ENCODE results near the gene SOWAHA.

The SOWAHA gene

GRCh38 chr5:132771503-132771998 lies 41.6 kb upstream of the SOWAHA start:
- Histone ChIP-seq H3K4me2 (peak overlapping the region; percentile 53; the same call in 1 of the 2 replicates), H3K9me3 (no peaks in the 10 kb centered on the region), H3K36me3 (no peaks in the 10 kb centered on the region), H3K27ac (no peak overlapping the region), H3K27me3 (peaks cover 22% of the 10 kb centered on the region), H3K9ac (no peak overlapping the region), H3K4me3 (no peak overlapping the region), H3K4me1 (peaks cover 29% of the 10 kb centered on the region), H4K20me1 (0 out of 2 replicates have a peak, but pooled peaks cover 35% of the 10 kb centered on the region)
- TF ChIP-seq Cebpa-rat (IDR thresholded peaks at IDR 0.05), result no peak

GRCh38 chr5:132772291-132773070 lies 40.6 kb upstream of the SOWAHA start:
- Histone ChIP-seq H3K4me1 (peaks cover 25% of the 10 kb centered on the region), H3K4me3 (no peak overlapping the region), H3K4me2 (no peak overlapping the region), H3K9ac (no peak overlapping the region), H3K9me3 (no peaks in the 10 kb centered on the region), H3K36me3 (no peaks in the 10 kb centered on the region), H3K27me3 (peaks cover 29% of the 10 kb centered on the region), H3K27ac (no peak overlapping the region), H4K20me1 (0 out of 2 replicates have a peak, but pooled peaks cover 29% of the 10 kb centered on the region)
- no peak for TF ChIP-seq Cebpa-rat (IDR thresholded peaks at IDR 0.05)

GRCh38 chr5:132773114-132773513 lies 40.0 kb upstream of the SOWAHA start:
- peaks cover 35% of the 10 kb centered on the region for H3K27me3 ChIP-seq
- TF ChIP-seq Cebpa-rat (IDR thresholded peaks at IDR 0.05), result no peak
- H3K27ac ChIP-seq, result no peak overlapping the region
- H3K9me3 ChIP-seq, result no peaks in the 10 kb centered on the region
- H3K36me3 ChIP-seq, result no peaks in the 10 kb centered on the region
- H4K20me1 ChIP-seq, result 0 out of 2 replicates have a peak, but pooled peaks cover 29% of the 10 kb centered on the region
- H3K9ac ChIP-seq, result no peak overlapping the region
- peaks cover 29% of the 10 kb centered on the region for H3K4me1 ChIP-seq
- H3K4me2 ChIP-seq, result no peak overlapping the region
- H3K4me3 ChIP-seq, result no peak overlapping the region

GRCh38 chr5:132773601-132774355 lies 39.3 kb upstream of the SOWAHA start:
- no peaks in the 10 kb centered on the region for H3K36me3 ChIP-seq
- peaks cover 29% of the 10 kb centered on the region for H3K4me1 ChIP-seq
- peaks cover 42% of the 10 kb centered on the region for H3K27me3 ChIP-seq
- no peak overlapping the region for H3K4me3 ChIP-seq
- no peak for TF ChIP-seq Cebpa-rat (IDR thresholded peaks at IDR 0.05)
- H3K9me3 ChIP-seq, result no peaks in the 10 kb centered on the region
- 0 out of 2 replicates have a peak, but pooled peaks cover 29% of the 10 kb centered on the region for H4K20me1 ChIP-seq
- no peak overlapping the region for H3K9ac ChIP-seq
- no peak overlapping the region for H3K4me2 ChIP-seq
- no peak overlapping the region for H3K27ac ChIP-seq

GRCh38 chr5:132774406-132774805 lies 38.7 kb upstream of the SOWAHA start:
- Histone ChIP-seq H4K20me1 (0 out of 2 replicates have a peak, but pooled peaks cover 29% of the 10 kb centered on the region), H3K9me3 (no peaks in the 10 kb centered on the region), H3K9ac (no peak overlapping the region), H3K4me2 (no peak overlapping the region), H3K36me3 (no peaks in the 10 kb centered on the region), H3K4me3 (no peak overlapping the region), H3K27me3 (peaks cover 48% of the 10 kb centered on the region), H3K4me1 (peaks cover 29% of the 10 kb centered on the region), H3K27ac (no peak overlapping the region)
- no peak for TF ChIP-seq Cebpa-rat (IDR thresholded peaks at IDR 0.05)

GRCh38 chr5:132774896-132775295 lies 38.2 kb upstream of the SOWAHA start:
- Histone ChIP-seq H3K27me3 (peaks cover 50% of the 10 kb centered on the region), H3K4me1 (peaks cover 29% of the 10 kb centered on the region), H3K9me3 (no peaks in the 10 kb centered on the region), H4K20me1 (0 out of 2 replicates have a peak, but pooled peaks cover 29% of the 10 kb centered on the region), H3K9ac (no peak overlapping the region), H3K4me3 (no peak overlapping the region), H3K36me3 (no peaks in the 10 kb centered on the region), H3K4me2 (no peak overlapping the region), H3K27ac (no peak overlapping the region)
- no peak for TF ChIP-seq Cebpa-rat (IDR thresholded peaks at IDR 0.05)

GRCh38 chr5:132775476-132775961 lies 37.6 kb upstream of the SOWAHA start:
- Histone ChIP-seq H4K20me1 (0 out of 2 replicates have a peak, but pooled peaks cover 29% of the 10 kb centered on the region), H3K4me1 (peaks cover 26% of the 10 kb centered on the region), H3K27me3 (peaks cover 52% of the 10 kb centered on the region), H3K4me3 (no peak overlapping the region), H3K27ac (no peak overlapping the region), H3K36me3 (no peaks in the 10 kb centered on the region), H3K4me2 (peak overlapping the region; percentile 98), H3K9me3 (no peaks in the 10 kb centered on the region), H3K9ac (no peak overlapping the region)
- TF ChIP-seq Cebpa-rat (IDR thresholded peaks at IDR 0.05), result no peak

GRCh38 chr5:132776131-132776937 lies 36.8 kb upstream of the SOWAHA start:
- peak overlapping the region; percentile 98 for H3K4me2 ChIP-seq
- peak overlapping the region; percentile 80 for H3K9ac ChIP-seq
- 0 out of 2 replicates have a peak, but pooled peaks cover 29% of the 10 kb centered on the region for H4K20me1 ChIP-seq
- no peaks in the 10 kb centered on the region for H3K9me3 ChIP-seq
- TF ChIP-seq Cebpa-rat (IDR thresholded peaks at IDR 0.05), result no peak
- H3K27me3 ChIP-seq, result peaks cover 52% of the 10 kb centered on the region
- H3K4me1 ChIP-seq, result peaks cover 18% of the 10 kb centered on the region
- no peaks in the 10 kb centered on the region for H3K36me3 ChIP-seq
- peak overlapping the region; percentile 86 for H3K4me3 ChIP-seq
- H3K27ac ChIP-seq, result peak overlapping the region; percentile 78

GRCh38 chr5:132776938-132777208 lies 36.2 kb upstream of the SOWAHA start:
- Histone ChIP-seq H3K27ac (peak overlapping the region; percentile 78), H3K4me2 (peak overlapping the region; percentile 98), H3K4me3 (peak overlapping the region; percentile 86), H4K20me1 (0 out of 2 replicates have a peak, but pooled peaks cover 28% of the 10 kb centered on the region), H3K9me3 (no peaks in the 10 kb centered on the region), H3K27me3 (peaks cover 52% of the 10 kb centered on the region), H3K36me3 (no peaks in the 10 kb centered on the region), H3K9ac (peak overlapping the region; percentile 80), H3K4me1 (peaks cover 16% of the 10 kb centered on the region)
- no peak for TF ChIP-seq Cebpa-rat (IDR thresholded peaks at IDR 0.05)

Data from BLaER1 (cell line).